ENCODE data around the gene ADPRH.

ADPRH gene

GRCh38 chr3:119628816-119629445 lies 49.6 kb downstream of the ADPRH start:
- DNase-seq = no peak

- no peak for DNase-seq
Measured at GRCh38 chr3:119630128-119630879, 51.0 kb downstream of the ADPRH start.

- no peak for DNase-seq
Measured at GRCh38 chr3:119630880-119631329, 51.6 kb downstream of the ADPRH start.

GRCh38 chr3:119631516-119631915 lies 52.2 kb downstream of the ADPRH start:
- no peak for DNase-seq

- DNase-seq = no peak
Measured at GRCh38 chr3:119632216-119632615, 52.9 kb downstream of the ADPRH start.

GRCh38 chr3:119632829-119633228 lies 53.5 kb downstream of the ADPRH start:
- no peak for DNase-seq

GRCh38 chr3:119635719-119636118 lies 56.4 kb downstream of the ADPRH start:
- DNase-seq = no peak

GRCh38 chr3:119636249-119636648 lies 57.0 kb downstream of the ADPRH start:
- no peak for DNase-seq

- no peak for DNase-seq
Measured at GRCh38 chr3:119636891-119637611, 57.8 kb downstream of the ADPRH start.

- no peak for DNase-seq
Measured at GRCh38 chr3:119637679-119638477, 58.6 kb downstream of the ADPRH start.

Data from anterior cingulate cortex (tissue), 58 donors.